DLD1 (cell line): ENCODE results near the gene TSEN2.
"Not testable (repeated sequence)": the region's sequence is repeated elsewhere in the genome, so short reads cannot be mapped to it uniquely, and the experiment has no call there.

Experiments
- in situ Hi-C: cut with HindIII; loops from 2 replicates; pipeline ENCODE4 v1.10.0; 2017; ENCODE audit warnings: low sequenced_read_pairs

The TSEN2 gene

DNA sequence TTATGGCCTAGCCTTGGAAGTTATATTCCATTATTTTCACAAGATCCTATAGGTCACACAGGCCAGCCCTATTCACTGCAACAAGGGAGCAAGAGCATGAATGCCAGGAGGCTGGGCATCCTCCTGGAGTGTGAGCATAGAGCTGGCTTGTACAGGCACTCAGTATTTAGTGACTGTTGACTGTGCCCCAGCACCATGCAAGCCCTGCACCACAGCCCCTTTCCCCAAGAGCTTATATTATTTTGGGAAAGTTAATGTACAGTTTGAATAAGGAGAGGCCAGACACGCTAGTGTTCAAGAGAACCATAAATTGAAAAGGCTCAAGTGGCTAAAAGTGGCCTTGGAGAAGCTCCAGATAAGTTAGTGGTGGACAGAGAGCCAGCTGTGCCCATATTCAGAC, 32.3 kb upstream of the TSEN2 start:
- in situ Hi-C loops: no loop called here

DNA sequence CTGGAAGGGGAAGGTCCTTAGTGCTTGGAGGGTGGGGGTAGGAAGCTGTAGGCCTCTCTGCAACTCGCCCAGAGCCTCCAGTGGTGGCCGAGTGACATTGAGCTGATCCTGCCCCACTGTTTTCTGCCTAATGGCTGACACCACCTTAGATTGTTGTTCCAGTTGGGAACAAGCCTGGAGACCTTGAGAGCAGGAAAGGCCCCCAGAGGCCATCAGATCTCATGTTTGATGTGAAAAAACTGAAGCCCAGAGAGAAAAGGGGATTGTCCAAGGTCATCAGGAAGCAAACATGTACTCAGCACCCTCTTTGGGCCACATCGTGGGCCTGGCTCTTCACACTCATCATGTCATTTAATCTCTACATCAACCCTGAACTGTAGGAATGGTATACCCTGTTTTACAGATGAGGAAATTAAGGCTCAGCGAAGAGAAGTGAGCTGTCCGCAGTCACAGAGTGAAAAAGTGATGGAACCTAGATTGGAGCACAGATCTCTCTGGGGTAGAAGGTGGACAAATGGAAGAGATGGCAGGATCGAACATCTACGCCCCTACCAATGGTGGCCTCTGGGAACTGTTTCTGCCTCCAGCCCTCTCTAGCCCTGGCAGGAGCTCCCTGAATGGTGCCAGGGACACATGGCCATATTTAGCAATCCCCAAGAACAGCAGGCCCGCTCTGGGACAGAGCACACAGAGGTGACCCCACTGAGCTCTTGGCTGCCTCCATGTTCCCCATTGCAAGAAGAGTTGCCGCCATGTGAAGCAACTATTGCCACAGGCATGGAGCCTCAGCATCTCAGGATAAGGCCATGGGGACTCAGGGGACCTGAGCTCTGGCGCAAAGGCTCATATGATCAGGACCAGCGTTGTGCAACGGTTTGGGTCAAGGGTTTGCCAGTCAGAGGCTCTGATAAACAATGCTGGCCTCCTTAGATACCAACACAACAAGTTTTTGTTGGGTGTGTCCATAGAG, 31.6 kb upstream of the TSEN2 start:
- in situ Hi-C loops: no loop called here

DNA sequence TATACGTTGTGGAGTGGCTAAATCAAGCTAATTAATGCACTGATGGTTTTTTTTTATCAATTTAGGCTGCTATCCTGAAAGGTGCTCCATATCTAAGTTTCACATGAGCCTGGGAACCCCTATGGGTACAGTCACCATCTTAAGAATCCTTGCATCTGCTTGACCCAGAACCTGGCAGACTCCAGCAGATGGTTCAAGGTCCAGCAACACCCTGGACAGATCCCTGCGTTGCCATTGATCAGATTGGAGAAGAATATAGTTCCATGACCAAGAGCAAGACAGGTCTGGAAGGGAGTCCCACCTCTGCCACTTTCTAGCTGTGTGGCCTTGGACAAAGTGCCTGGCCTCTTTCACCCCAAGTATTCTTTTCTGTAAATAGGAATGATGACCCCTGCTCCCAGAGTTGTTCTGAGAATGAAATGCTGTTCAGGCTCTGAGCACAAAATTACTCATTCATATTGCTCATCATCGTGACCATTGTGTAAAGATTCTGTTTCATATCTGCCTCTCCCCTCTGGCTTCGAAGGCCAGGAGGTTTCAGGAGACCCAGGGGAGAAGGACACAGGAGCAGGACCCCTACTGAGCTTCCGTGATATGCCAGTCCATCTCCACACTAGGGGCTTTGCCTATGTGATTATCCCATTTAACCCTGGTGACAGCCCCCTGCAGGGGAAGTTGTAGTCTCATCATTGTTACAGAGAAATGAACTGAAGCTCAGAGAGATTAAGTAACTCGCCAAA, 30.0 kb upstream of the TSEN2 start:
- in situ Hi-C loops: no loop called here

DNA sequence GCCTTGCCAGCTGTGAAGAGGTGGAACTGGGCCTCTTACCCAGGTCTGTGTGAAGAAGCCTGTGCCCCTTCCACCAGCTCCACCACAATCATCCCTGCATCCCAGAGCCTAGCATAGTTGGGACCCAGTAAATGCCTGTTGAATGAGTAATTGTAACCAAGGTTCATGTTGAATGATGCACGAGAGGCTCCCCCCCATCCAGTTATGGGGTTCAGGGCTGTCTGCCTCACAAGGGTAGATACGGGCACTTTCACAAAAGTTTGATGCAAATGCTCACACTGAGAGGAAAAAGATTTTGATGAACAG, 29.5 kb upstream of the TSEN2 start:
- in situ Hi-C loops: no loop called here

DNA sequence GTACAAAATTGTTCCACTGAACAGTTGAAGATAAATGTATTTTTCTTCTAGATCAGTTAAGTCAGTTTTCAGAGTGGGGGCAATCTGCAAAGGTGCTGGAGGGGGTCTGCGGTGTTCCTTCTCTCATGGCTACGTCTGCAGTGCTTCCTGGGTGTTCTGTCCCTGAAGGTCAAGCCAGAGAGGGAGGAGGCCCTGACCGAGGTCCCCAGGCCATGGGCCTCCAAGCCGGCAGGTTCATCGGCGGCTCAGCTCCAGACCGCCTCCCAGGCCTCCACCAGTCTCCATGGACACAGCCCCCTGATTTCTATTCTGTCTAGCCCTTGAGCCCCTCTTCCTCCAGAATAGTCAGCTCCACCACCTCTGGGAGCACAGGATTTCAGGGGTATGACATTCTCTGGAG, 28.5 kb upstream of the TSEN2 start:
- in situ Hi-C loops: no loop called here

DNA sequence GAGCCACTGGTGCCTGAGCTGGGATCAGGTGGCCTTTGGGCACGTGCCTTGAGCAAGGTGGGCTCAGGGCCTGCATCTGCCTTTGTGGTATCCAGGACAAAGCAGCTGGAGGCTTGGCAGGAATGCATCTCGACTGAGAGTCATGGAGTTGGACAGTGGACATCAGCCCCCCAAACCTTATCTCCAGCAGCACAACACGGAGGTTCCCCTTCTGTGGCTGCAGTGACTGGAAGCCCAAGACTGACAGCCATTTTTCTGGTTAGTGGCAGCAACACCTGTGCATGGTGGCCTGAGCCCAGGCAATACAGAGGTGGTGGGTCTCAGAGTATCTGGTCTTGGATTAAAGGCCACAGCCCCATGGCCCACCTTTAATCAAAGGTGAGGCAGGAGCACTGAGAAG, 27.8 kb upstream of the TSEN2 start:
- in situ Hi-C loops: no loop called here

DNA sequence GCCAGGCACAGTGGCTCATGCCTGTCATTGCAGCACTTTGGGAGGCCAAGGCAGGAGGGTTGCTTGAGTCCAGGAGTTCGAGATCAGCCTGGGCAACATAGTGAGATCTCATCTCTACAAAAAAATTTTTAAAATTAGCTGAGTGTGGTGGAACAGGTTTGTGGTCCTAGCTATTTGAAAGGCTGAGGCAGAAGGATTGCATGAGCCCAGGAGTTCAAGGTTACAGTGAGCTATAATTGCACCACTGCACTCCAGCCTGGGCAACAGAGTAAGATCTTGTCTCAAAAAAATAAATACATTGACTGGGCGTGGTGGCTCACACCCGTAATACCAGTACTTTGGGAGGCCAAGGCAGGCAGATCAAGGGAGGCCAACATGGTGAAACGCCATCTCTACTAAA, 26.9 kb upstream of the TSEN2 start:
- in situ Hi-C loops: not testable (repeated sequence)

DNA sequence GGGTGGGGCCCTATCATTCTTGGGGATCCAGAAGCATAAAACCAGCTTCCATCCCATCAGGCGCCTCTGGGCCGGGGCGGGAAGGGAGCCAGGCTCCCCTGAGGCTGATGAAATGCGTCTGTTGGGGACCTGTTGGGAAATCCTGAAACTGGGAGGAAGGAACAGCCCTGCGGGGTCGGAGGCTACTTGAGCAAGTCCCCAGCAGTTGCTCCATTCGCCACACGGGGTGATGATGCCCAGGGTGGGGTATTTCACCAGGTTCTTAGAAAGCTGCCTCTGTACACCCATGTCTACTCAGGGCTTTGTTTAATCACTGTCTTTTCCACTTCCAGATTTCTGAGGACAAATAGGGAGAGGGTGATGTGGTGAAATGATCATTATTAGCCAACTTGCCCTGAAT, 25.4 kb upstream of the TSEN2 start:
- in situ Hi-C loops: no loop called here

DNA sequence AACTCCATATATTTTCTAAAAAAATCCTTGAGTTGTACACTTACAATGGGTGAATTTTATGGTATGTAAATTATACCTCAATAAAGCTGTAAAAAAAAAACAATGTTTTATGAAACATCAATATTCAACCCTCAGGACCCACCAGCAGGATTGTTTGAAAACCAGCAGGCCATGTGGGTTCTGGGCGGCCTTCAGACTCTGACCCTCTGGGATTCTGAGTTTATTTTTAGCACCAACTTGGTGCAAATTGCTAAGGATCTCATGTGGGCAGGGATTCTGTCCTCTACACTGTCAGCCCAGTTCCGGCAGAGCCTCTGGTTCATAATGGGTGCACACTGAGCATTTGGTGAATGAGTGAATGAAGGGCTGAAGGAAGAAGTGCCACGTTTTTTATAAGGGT, 24.2 kb upstream of the TSEN2 start:
- in situ Hi-C loops: no loop called here

DNA sequence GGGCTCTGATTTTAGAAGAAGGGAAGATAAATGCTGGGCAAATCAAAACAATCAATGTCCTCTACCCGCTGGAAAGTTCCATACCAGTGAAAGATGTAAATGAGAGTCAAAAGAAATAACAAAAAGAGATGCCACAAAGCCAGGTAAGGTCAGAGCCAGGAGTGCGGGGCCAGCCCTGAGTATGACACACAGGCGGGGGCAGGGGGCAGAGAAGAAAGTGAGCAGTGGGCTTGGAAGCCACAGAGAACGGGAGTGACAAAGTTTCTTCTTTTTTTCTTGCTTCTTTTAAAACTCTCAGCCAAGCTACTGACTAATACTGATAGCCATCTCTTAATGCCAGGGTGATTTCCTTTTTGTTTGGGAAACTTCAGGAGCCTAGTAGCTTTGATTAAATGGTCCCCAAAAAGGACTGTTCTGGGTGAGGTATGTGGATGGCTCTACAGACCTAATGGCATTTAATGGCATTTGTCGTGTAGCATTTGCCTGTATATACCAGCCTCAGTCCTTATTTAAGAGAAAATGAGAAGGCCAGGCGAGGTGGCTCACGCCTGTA, 23.1 kb upstream of the TSEN2 start:
- in situ Hi-C loops: no loop called here

DNA sequence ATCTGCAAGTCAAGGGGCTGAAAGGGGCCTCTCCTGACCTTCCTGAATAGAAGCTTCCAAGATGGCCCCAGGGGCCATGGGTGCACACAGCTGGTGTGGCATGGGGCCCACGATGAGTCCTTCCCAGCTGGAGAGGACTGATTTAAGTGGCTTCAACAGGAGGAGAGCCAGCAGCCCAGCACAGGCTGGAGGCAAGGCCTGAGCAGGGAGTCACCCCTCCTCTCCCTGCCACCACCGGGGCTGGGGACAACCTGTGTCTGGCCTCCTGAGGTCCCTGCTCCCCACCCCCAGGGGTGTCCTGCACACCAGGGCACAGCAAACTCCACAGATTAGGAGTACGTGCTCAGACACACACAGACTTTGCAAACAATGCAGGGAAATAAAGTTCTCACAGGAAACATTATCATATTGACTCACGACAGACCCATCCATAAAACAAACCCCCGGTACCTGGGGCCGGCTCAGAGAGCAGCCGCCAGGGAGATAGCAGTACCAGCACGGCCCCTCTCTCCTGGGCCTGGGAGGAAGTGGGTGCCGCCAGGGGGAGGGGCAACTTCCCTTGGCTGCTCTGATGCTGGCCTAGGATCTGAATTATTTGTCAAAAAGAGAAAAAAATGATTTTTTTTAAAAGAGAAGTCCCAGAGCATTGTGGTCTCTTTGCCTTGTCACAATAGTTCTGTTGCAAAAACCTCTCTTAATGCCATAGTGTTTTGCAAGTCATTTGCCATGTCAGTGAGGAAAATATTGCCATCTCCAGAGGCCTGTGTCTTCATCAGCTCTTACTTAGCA, 21.9 kb upstream of the TSEN2 start:
- in situ Hi-C loops: no loop called here

DNA sequence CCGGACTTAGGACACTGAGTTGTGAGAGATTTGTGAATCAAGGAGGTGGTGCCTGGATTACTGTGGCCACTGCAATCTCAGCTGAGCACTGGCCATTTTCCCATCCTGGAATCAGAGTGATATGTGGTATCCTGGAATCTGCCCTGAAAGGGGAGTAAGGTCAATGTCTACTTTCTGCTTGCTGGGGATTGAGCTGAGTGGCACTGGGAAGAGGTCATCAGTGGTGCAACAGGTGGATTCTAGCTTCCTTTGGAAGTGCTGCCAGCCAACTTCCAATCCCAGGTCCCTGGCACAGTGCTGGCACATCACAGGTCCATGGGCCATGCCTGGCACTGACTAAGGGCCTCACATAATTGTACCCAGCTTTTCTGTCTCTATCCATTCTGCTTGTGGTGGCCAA, 20.6 kb upstream of the TSEN2 start:
- in situ Hi-C loops: no loop called here

DNA sequence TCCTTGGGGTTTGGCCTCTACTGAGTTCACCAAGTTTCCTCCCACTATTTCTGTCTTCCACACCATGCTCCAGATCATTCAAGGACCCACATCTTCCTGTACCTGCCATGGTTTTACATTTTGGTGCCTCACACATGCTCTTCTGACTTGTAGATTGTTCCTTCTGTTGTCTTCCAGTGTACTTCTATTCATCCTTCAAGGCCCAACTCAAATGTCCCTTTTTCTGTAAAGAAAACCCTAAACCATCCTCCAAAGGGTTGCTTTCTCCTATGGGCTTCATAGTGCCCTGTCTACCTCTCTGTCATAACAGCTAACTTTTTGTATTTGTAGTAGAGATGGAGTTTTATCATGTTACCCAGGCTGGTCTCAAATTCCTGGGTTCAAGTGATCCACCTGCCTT, 20.1 kb upstream of the TSEN2 start:
- in situ Hi-C loops: no loop called here

DNA sequence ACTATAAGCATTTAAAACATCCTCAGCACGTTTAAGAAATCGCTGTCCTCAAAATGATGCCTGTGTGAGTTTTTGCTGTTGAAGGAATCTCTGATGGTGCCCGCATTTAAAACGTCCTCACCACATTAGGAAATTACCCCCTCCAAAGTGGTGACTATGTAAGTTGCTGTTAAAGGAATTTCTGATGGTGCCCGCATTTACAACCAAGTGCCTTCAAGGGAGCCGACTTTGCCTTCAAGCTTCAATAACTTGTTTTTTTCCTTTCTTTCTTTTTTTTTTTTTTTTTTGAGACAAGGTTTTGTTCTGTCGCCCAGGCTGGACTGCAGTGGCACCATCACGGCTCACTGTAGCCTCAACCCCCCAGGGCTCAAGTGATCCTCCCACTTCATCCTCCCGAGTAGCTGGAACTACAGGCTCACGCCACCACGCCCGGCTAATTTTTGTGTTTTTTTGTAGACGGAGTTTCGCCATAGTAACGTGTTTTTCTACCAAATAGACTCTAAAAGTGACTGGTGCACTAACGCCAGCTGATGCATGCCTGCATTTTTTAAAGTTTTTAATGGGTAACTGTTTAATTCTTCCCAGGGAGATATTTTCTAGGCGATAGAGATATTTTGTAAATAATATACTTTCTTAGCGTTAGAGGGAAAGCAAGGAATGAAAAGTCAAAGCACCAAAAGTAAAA, 19.0 kb upstream of the TSEN2 start:
- in situ Hi-C loops: no loop called here

DNA sequence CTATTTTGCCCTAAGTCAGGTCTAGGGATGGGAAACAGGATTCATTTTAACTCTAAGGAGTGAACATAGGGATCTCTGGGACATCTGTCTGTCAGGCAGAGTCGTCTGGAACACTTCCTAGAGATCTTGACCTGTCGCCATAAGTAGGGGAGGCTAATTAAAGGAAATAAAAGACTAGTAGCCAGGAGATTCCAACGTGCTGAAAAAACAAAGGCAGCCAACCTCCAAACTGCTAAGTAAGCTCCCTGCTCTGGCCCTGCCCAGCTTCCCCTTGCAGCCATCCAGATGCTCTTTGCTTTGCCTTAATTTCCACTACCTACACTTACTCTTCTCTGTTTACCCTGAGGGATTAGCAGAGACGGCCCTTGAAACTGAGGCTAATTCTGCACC, 18.4 kb upstream of the TSEN2 start:
- in situ Hi-C loops: no loop called here

DNA sequence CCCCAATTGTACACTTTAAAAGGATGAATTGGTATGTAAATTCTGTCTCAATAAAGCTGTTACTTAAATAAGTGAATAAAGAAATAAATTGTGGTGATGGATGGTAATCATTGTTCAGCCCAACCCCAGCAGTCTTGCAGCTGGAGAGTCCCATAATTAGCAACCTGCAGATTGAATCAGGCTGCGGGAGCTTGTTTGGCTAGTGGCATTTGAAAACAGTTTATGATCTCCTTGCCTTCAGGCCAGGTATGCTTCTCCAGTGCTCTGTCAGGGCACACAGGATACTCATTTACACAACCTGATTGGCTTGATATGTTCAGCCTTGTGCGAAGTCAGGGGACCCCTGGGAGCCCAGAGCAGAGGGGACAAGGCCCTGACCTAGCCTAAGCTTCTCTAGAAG, 16.5 kb upstream of the TSEN2 start:
- in situ Hi-C loops: no loop called here

DNA sequence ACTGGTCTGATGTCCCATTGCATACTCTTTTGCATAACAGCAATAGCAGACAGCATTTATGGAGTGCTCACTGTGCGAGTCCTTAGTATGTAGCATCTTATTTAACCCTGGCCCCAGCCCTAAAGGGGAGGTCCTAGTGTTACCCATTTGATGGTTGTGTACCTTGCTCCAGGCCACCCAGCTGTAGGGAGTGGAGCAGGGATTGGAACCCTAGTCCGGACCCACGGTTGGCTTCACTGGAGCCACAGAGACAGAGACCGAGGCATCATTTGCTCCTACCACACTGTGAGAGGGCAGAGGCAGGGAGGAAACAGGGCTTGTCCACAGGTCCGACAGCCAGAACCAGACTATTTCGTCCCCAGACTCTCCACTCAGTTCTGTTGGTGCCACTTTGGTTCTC, 16.0 kb upstream of the TSEN2 start:
- in situ Hi-C loops: no loop called here

DNA sequence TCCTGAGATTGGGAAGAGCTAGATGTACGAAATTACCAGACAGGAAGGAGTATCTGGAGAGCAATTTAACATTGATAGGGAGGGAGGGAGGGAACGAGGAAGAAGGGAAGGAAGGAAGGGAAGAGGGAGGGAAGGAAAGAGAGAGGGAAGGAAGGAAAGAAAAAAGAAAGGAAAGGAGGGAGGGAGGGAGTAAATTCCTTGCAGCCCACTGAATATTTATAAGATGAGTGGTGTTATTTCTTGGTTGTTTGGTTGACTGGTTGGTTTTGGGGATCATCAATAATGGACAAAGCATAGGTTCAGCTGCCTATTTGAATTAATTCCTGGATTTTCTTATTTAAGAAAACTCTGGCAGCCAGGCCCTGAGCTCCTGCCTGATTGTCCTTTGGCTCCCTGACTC, 15.5 kb upstream of the TSEN2 start:
- in situ Hi-C loops: no loop called here

DNA sequence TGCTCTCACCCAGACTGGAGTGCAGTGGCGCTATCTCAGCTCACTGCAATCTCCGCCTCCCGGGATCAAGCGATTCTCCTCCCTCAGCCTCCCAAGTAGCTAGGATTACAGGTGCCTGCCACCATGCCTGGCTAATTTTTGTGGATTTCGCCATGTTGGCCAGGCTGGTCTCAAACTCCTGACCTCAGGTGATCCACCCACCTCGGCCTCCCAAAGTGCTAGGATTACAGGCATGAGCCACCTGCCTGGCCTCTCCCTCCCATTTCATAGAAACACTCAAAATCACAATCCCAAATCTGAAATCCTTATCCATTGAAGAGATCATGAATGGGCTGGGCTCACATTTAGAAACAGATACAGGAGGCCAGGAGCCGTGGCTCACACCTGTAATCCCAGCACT, 15.1 kb upstream of the TSEN2 start:
- in situ Hi-C loops: not testable (repeated sequence)

DNA sequence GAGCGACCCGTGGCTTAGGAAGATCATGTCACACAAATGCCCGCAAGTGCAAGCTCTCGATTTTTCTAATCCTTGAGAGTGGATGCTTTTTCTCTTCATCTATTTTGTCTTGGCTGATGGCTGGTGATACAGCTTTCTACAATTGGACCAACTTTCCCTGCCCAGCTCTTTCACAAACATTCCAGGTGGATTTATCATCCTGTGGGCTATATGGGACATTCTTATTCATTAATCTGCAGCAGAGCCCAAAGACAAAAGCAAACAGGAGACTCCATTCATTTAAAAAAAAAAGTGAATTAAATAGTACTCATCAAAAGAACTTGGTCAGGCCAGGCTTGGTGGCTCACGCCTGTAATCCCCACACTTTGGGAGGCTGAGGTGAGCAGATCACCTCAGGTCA, 14.2 kb upstream of the TSEN2 start:
- in situ Hi-C loops: no loop called here

DNA sequence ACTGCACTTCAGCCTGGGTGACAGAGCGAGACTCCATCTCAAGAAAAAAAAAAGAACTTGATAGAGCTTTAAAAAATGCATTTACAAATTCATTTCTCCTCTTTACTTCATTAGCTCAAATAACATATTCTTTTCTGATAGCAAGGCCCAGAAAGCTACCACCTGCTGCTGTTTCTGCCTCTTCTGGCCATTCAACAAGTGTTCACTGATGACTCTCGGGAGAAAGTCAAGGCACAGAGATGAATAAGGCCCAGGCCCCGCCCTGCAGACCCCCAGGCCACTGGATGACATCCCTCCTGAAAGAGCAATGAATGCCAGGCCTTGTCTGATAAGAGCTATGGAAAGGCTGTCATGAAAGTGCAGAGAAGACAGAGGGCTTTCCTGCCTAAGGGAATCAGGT, 13.6 kb upstream of the TSEN2 start:
- in situ Hi-C loops: no loop called here
